HG02852 (cell line): Measurements from ENCODE around the gene WFDC1.

Source experiments
- ATAC-seq: cut with Tn5 transposase; IDR thresholded peaks from one replicate; pipeline ENCODE4 v1.9.1; 2021; ENCODE audit warnings: mild to moderate bottlenecking, moderate library complexity; ENCODE audit not compliant: unreplicated experiment

WFDC1 gene

GRCh38 chr16:84370723-84371552, 76.3 kb downstream of the WFDC1 start:
- ATAC-seq, result no peak

- ATAC-seq, result no peak
Observed at GRCh38 chr16:84371553-84371865, 76.8 kb downstream of the WFDC1 start.

DNA sequence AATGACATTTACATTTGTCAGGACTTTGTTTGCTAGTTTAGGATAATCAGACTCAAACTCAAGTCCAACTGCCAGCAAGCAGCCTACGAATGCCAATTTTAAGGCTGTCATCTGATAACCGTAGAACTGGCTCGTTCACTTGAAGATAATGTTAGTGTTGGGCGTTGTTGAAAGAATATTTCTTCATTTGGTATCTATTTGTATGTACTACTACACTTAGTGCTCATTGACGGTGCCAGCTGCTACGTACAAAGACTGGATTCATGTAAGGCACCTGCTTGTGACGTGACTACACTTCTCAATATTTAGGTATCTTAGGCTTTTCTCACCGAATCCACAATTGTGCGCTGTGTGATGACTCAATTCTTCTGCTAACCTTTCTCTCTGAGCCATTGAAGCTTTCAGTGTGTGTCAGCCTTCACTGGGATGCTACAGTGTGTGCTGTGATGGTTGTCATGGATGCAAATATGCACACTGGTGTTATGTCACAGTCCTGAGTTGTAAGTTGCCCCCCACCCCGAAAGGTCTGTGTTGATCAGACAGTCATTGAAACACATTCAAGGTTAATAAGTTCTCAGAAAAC, 79.3 kb downstream of the WFDC1 start:
- ATAC-seq, result no peak

- no peak for ATAC-seq
Observed at GRCh38 chr16:84378099-84378498, 83.4 kb downstream of the WFDC1 start.

DNA sequence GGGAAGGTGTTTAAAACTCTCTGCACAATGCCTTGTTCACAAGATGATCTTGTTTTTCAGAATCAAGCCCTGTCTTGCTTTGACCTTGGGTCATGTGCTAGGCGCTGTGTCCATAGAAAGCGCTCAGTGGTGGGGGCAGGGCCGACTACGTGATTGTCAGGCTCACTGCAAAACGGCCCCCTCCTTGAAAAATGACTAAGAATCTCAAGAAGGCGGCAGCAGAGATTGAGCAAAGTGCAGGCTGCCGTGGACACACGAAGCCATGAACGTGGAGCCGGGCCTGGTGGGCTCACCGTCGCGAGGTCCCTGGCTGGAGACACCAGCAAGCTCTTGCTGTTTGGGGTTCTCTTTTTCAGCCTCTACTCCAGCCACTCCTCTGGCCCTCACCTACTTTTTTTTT, 83.9 kb downstream of the WFDC1 start:
- no peak for ATAC-seq

GRCh38 chr16:84379008-84379708, 84.5 kb downstream of the WFDC1 start:
- ATAC-seq, result no peak
